ENCODE measurements around the gene UBE2S. TPM values are rescaled to one million over a fixed set of nuclear protein-coding genes. Genes with fewer than 3 reads are reported as not detected.

UBE2S gene
- total RNA-seq, 1 donor from 2014 or later, result 53.4 TPM

- Histone ChIP-seq H3K36me3 (ENCODE audit: control insufficient read depth, insufficient read depth, low read length) (no peaks in the 10 kb centered on the region), H3K27me3 (ENCODE audit: control insufficient read depth, insufficient read depth, low read length) (peaks cover 84% of the 10 kb centered on the region), H3K4me3 (ENCODE audit: low read depth, low read length) (no peak overlapping the region)
- no peak for TF ChIP-seq CTCF (IDR thresholded peaks at IDR 0.05; ENCODE audit: insufficient read depth, low read length, poor library complexity, severe bottlenecking)
- no peak for DNase-seq (ENCODE audit: low read depth)
These were observed 37.1 kb upstream of the UBE2S start for GRCh38 chr19:55444646-55445045.

- no peak for TF ChIP-seq CTCF (IDR thresholded peaks at IDR 0.05; ENCODE audit: insufficient read depth, low read length, poor library complexity, severe bottlenecking)
- Histone ChIP-seq H3K36me3 (ENCODE audit: control insufficient read depth, insufficient read depth, low read length) (no peaks in the 10 kb centered on the region), H3K4me3 (ENCODE audit: low read depth, low read length) (no peak overlapping the region), H3K27me3 (ENCODE audit: control insufficient read depth, insufficient read depth, low read length) (peaks cover 83% of the 10 kb centered on the region)
- DNase-seq (ENCODE audit: low read depth), result no peak
These were observed 36.4 kb upstream of the UBE2S start for GRCh38 chr19:55443824-55444480.

DNA sequence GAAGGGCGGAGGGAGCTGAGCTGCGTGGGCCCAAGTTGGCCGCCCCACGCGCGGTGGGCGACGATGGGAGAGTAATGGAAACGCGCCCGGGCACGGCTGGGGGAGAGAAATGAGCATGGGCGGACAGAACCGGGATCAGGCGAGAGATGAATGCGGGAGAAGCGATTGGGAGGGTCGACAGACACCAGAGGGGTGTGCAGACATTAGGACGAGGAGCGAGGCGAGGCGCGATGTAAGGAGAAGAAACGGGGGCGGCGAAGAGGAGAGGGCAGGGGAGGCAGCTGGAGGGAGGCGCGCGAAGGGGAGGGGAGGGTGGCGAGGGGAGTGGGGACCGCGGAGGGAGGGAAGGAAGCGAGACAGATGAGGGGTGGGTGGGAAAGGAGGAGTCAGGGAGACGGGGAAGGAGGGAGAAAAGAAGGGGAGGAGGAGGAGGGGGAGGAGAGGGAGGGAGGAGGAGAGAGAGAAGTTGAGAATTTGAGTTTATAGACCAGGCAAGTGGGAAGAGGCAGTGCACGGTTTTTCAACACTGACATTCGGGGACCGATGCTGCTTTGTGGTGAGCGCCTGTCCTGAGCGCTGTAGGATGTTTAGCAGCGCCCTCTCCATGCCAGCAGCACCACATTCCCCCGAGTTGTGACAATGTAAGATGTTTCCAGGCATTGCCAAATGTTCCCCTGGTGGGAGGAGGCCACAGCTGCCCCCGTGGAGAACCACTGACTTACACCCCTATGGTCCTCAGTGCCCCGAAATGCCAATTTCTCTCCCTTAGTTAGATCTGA is 35.6 kb upstream of the UBE2S start, which contains the start of gene SHISA7:
Gene SHISA7, minus strand, starts transcription at position 256 of the 779 bp plus-strand sequence. CDS start 437 bp downstream, outside the sequence.
- H3K36me3 ChIP-seq (ENCODE audit: control insufficient read depth, insufficient read depth, low read length), result no peaks in the 10 kb centered on the region
- H3K27me3 ChIP-seq (ENCODE audit: control insufficient read depth, insufficient read depth, low read length), result peaks cover 83% of the 10 kb centered on the region
- no peak within 1 kb of the TSS for H3K4me3 ChIP-seq (ENCODE audit: low read depth, low read length)
- no peak for DNase-seq (ENCODE audit: low read depth)
- TF ChIP-seq CTCF (IDR thresholded peaks at IDR 0.05; ENCODE audit: insufficient read depth, low read length, poor library complexity, severe bottlenecking), result no peak

GRCh38 chr19:55442372-55442961 is 34.9 kb upstream of the UBE2S start:
- H3K27me3 ChIP-seq (ENCODE audit: control insufficient read depth, insufficient read depth, low read length), result peaks cover 76% of the 10 kb centered on the region
- H3K4me3 ChIP-seq (ENCODE audit: low read depth, low read length), result no peak overlapping the region
- no peaks in the 10 kb centered on the region for H3K36me3 ChIP-seq (ENCODE audit: control insufficient read depth, insufficient read depth, low read length)
- DNase-seq (ENCODE audit: low read depth), result no peak
- no peak for TF ChIP-seq CTCF (IDR thresholded peaks at IDR 0.05; ENCODE audit: insufficient read depth, low read length, poor library complexity, severe bottlenecking)

GRCh38 chr19:55441692-55442321 is 34.2 kb upstream of the UBE2S start:
- Histone ChIP-seq H3K4me3 (ENCODE audit: low read depth, low read length) (no peak overlapping the region), H3K27me3 (ENCODE audit: control insufficient read depth, insufficient read depth, low read length) (peaks cover 70% of the 10 kb centered on the region), H3K36me3 (ENCODE audit: control insufficient read depth, insufficient read depth, low read length) (no peaks in the 10 kb centered on the region)
- DNase-seq (ENCODE audit: low read depth), result no peak
- TF ChIP-seq CTCF (IDR thresholded peaks at IDR 0.05; ENCODE audit: insufficient read depth, low read length, poor library complexity, severe bottlenecking), result no peak
